IPS-18c (cell line): ENCODE measurements around the gene SYT17.
A peak's percentile ranks its signal among the peaks of the same experiment; 100 is the strongest.

Source experiments
- H3K4me3 ChIP-seq: 2 replicates; pipeline ENCODE4 v1.7.0; 2013; ENCODE audit warnings: low read depth, mild to moderate bottlenecking, low read length, moderate library complexity; ENCODE audit not compliant: insufficient read depth
- H3K9me3 ChIP-seq: one replicate; pipeline ENCODE4 v1.6.1; 2013; ENCODE audit warnings: mild to moderate bottlenecking, low read length, moderate library complexity; ENCODE audit not compliant: control insufficient read depth, insufficient read depth

The SYT17 gene

GRCh38 chr16:19167710-19168370 is at the start of gene SYT17:
Gene SYT17, plus strand, starts transcription at chr16:19168240. Its CDS starts 407 bp downstream, at chr16:19168647.
- Histone ChIP-seq H3K9me3 (peaks cover 2% of the 10 kb centered on the region), H3K4me3 (peak within 1 kb of the TSS; percentile 83)

GRCh38 chr16:19118938-19119431 is 49.1 kb upstream of the SYT17 start:
- peaks cover 2% of the 10 kb centered on the region for H3K9me3 ChIP-seq
- H3K4me3 ChIP-seq = no peak overlapping the region

GRCh38 chr16:19119564-19119963 is 48.5 kb upstream of the SYT17 start:
- H3K9me3 ChIP-seq = peaks cover 2% of the 10 kb centered on the region
- H3K4me3 ChIP-seq = no peak overlapping the region

- H3K4me3 ChIP-seq = no peak overlapping the region
- H3K9me3 ChIP-seq = no peaks in the 10 kb centered on the region
Measured at GRCh38 chr16:19123535-19124178, 44.4 kb upstream of the SYT17 start.

GRCh38 chr16:19126300-19126699 is 41.7 kb upstream of the SYT17 start:
- Histone ChIP-seq H3K9me3 (no peaks in the 10 kb centered on the region), H3K4me3 (no peak overlapping the region)

- H3K4me3 ChIP-seq = no peak overlapping the region
- no peaks in the 10 kb centered on the region for H3K9me3 ChIP-seq
Measured at GRCh38 chr16:19127205-19127604, 40.8 kb upstream of the SYT17 start.

- H3K4me3 ChIP-seq = no peak overlapping the region
- H3K9me3 ChIP-seq = no peaks in the 10 kb centered on the region
Measured at GRCh38 chr16:19127674-19128131, 40.3 kb upstream of the SYT17 start.

GRCh38 chr16:19128454-19129200 is 39.4 kb upstream of the SYT17 start:
- H3K9me3 ChIP-seq = no peaks in the 10 kb centered on the region
- no peak overlapping the region for H3K4me3 ChIP-seq

GRCh38 chr16:19130385-19130784 is 37.7 kb upstream of the SYT17 start:
- no peaks in the 10 kb centered on the region for H3K9me3 ChIP-seq
- no peak overlapping the region for H3K4me3 ChIP-seq

- Histone ChIP-seq H3K9me3 (no peaks in the 10 kb centered on the region), H3K4me3 (no peak overlapping the region)
Measured at GRCh38 chr16:19130852-19131824, 36.9 kb upstream of the SYT17 start.

GRCh38 chr16:19131825-19132218 is 36.2 kb upstream of the SYT17 start:
- Histone ChIP-seq H3K4me3 (no peak overlapping the region), H3K9me3 (no peaks in the 10 kb centered on the region)

GRCh38 chr16:19132255-19132654 is 35.8 kb upstream of the SYT17 start:
- Histone ChIP-seq H3K9me3 (no peaks in the 10 kb centered on the region), H3K4me3 (no peak overlapping the region)

- H3K9me3 ChIP-seq = no peaks in the 10 kb centered on the region
- no peak overlapping the region for H3K4me3 ChIP-seq
Measured at GRCh38 chr16:19132898-19133297, 35.1 kb upstream of the SYT17 start.

- Histone ChIP-seq H3K9me3 (no peaks in the 10 kb centered on the region), H3K4me3 (no peak overlapping the region)
Measured at GRCh38 chr16:19133600-19133999, 34.4 kb upstream of the SYT17 start.

GRCh38 chr16:19135201-19135842 is 32.7 kb upstream of the SYT17 start:
- no peak overlapping the region for H3K4me3 ChIP-seq
- H3K9me3 ChIP-seq = no peaks in the 10 kb centered on the region

GRCh38 chr16:19135896-19136438 is 32.1 kb upstream of the SYT17 start:
- no peaks in the 10 kb centered on the region for H3K9me3 ChIP-seq
- no peak overlapping the region; the same call in 1 of the 2 replicates for H3K4me3 ChIP-seq
